Vagina (tissue), 2 donors: ENCODE data around the gene ALG6.

Experiments
- POLR2A ChIP-seq, 2 donors: fragments of 450-650 bp; IDR thresholded peaks; one replicate each; pipeline ENCODE4 v1.6.1; 2017; ENCODE audit warnings: antibody characterized with exemption in 2 of 2, mild to moderate bottlenecking in 2 of 2, moderate library complexity in 2 of 2
- TF ChIP-seq, protein P1 (sequence below), 3 experiments: fragments of 450-650 bp in 2 of 3; fragments of 200-600 bp in 1 of 3; sonication (generic) in 1 of 3; IDR thresholded peaks; one replicate each; pipeline ENCODE4 v1.5.1; 2017 to 2019; ENCODE audit warnings: antibody characterized with exemption in 3 of 3, mild to moderate bottlenecking in 2 of 3, moderate library complexity in 2 of 3

DNA sequence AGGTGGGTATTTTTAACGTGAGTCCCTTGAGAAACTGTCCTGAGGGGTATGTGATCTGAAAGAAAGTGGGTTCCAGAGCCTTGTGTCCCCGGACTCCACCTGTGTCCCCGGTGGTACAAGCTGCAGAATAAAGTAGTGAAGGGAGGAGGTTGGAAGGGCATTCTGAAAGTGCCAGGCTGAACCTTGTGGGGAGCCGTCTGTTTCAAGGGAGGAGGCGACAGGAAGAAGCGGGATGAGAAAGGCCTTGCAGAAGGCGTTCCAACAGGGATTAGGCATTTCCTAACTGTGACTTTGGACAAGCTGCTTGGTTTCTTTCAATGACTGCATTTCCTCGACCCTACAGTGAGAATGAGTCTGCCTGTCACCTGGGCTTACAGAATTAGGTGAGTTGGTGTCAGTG, 39.3 kb upstream of the ALG6 start:
- TF ChIP-seq POLR2A (IDR thresholded peaks at IDR 0.05): no peak
- TF ChIP-seq, protein P1, sequence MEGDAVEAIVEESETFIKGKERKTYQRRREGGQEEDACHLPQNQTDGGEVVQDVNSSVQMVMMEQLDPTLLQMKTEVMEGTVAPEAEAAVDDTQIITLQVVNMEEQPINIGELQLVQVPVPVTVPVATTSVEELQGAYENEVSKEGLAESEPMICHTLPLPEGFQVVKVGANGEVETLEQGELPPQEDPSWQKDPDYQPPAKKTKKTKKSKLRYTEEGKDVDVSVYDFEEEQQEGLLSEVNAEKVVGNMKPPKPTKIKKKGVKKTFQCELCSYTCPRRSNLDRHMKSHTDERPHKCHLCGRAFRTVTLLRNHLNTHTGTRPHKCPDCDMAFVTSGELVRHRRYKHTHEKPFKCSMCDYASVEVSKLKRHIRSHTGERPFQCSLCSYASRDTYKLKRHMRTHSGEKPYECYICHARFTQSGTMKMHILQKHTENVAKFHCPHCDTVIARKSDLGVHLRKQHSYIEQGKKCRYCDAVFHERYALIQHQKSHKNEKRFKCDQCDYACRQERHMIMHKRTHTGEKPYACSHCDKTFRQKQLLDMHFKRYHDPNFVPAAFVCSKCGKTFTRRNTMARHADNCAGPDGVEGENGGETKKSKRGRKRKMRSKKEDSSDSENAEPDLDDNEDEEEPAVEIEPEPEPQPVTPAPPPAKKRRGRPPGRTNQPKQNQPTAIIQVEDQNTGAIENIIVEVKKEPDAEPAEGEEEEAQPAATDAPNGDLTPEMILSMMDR (IDR thresholded peaks at IDR 0.05): no peak
